NOMO-1 treated with dmso at 0.1 percent for 144 hours (cell line): ENCODE measurements around the gene SLIT1.

Source experiments
- DNase-seq: peaks from one replicate; lab custom pipeline; 2025; ENCODE audit not compliant: unreplicated experiment; lab: John Stamatoyannopoulos, UW

Gene SLIT1

DNA sequence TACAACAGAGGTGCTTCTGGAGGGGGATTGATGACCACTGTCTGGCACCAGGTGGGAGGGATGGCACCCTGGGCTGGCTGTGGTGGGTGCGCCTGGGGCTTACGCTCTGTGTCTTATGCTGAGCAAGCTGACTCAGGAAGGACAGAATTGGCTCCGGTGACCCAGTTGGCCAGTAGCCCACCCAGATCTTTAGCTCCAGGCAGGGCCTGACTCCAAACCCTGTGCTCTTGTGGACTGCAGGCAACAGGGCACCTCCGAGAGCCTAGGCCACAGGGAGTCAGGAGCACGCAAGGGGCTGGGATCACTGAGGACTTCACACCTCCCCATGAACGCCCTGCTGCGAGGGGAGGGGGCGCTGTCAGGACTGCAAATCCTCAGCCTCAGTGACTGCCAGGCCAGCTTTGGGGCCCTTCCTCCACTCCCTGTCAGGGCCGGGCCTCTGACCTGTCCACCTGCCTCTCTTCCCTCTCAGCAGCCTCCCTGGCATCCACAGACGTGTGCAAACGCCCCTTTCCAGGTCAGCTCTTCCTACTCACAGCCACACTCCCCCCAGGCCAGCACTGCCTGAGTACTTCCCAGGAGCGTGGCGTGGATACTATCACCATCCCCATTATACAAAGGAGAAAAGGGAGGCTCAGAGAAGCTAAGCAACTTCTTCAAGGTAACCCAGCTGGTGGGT is 118.7 kb downstream of the SLIT1 start:
- no peak for DNase-seq

DNA sequence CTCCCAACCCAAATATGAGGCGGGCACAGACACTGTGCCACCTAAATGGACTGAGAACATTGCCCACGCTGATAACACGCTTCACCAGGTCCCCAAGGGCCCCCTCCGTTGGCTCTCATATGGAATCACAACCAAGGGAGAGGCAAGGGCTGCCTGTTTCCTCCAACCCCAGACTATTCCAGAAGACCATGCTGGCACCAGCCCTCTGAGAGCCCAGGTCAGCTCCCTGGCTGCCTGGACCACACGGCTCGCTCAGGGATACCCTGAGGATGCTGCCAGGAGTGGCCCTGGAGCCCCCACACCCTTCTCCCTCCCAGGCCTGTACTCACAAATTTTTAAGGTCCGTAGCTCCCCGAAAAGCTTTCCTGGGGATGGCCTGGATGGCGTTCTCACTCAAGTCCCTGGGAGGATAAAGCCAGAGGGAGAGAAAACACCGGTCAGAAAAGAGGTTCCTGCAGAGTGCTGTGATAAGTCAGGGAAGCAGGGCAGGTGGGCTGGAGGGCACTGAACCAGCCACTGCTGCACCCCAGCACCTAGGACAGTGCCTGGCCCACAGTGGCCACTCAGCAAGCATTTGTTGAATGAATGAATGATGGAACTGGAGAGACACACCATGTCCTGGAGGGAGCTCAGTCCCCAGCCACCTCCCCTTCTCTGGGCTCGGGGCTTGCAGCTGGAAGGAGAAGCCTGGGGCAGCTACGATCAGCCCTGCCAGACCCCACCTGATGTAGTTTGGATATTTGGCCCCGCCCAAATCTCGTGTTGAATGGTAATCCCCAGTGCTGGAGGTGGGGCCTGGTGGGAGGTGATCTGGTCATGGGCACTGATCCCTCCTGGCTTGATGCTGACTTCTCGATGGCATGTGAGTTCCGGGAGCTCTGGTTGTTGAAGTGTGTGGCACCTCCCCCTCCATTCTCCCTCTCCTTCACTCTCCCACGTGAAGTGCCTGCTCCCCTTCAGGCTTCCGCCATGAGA is 119.8 kb downstream of the SLIT1 start:
- DNase-seq, result no peak

DNA sequence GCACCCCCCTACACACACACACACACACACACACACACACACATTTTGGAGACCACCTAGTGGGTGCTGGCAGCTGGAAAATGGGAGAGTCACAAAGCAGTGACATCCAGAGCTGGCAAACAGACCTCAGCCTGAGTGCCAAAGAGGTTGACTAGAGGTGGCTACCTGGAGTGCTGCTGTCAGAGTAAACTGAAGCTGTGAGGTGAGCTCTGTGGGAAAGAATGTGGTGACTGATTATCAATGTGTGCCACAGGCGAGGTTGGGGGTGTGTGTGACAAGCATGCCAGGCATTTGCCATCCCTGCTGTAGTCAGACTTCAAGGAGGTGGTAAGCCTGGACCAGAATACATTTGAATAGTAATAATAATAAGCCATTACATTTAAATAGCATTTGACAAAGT is 120.6 kb downstream of the SLIT1 start:
- no peak for DNase-seq

DNA sequence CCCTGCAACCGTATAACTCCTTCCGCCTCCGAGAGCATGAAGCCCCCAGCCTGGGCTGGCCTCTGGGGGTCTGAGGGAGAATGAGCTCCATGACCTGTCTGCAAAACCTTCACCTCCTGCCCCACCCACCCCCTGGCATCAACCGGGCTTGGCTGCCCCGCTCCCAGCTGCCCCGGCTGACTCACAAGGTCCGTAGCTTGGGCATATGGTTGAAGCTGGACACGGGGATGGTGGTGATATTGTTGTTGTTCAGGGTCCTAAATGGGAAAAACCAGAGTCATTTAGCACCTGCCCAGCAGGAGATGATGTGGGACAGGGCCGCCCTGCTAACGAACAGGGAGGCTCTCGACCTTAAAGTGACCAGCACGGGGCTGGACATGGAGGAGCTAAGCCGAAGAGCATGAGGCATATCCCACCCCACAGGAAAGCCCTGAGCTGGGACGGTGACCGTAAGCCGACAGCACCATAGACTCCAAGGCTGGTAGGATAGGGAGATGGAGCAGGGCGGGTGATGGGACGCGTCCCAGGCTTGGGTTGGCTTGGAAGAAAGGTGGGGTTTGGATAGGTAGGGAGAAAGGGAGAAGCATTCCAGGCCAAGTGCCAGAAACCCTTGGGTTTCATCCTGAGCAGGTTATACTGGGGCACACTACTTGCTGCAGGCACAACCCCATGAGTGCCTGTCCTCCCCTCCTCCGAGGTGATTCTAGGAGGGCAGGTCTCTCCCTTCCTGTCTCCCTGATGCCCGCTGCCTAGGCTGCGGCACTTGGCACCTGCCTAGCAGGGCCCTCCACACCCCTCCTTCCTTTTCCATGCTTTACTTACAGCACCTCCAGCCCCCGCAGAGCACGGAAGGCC is 121.5 kb downstream of the SLIT1 start:
- DNase-seq, result no peak

DNA sequence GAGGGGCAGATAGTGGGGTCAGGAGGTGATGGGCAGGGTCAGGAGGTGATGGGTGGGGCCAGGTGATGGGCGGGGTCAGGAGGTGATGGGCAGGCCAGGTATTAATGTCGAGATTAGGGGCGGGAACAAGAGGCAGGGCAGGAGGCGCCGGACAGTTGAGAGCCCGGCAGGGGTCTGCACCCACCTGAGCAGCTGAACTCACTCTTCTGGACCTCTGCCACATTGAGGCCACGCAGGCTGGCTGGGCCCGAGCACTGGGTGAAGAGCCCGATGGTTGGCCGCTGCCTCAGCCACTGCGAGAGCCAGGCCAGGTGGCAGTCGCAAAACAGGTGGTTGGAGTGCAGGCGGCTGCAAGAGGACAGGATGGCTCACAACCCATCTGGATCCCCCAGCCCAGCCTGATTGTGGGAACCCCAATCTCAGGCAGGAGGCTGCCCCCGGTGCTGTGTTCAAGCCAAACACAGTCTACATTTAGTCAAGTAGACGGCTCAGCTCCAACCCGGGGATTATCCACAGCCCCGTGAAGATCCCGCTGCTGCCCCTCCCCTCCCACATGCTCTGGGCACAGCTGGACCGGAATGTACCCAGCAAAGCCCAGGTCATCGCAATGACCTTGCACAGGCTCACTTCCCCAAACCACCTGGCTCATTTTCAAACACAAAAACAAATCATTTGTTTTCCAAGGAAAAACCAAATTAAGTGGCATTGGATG is 122.3 kb downstream of the SLIT1 start:
- DNase-seq, result no peak

DNA sequence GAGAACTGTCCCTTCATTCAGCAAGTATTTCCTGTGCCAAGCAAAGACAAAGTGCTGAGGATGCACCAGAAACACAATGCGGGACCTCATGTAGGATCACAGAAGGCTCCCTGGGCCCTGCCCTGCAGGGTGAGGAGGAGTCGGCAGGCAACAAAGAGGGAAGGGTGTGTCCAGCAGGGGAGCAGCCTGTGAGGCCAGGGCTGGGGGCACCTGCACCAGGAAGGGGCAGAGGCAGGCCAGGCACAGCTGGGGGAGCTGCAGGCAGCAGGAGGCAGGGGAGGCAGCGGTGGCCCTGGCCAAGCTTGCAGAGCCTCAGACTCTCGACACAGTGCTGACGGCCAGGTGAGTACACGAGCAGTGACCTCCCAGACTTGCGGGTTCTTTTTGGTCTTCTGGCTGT is 123.3 kb downstream of the SLIT1 start:
- no peak for DNase-seq

DNA sequence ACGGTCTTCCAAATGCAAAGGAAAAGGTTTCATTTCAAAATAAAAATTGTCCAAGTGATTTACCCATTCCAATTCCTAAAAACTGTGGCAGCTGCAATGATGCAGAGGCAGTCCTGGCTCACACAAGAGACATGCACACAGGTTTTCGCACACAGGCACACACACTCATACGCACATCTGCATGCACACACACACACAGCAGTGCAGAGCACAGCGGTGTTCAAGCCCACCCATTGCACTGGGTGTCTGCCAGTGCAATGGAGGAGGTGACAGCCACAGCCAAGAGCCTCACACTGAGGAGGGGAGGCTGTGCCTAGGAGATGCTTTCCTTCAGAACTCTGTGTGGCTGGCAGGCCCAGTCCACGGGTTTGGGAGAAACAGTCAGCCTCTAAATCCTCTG is 123.7 kb downstream of the SLIT1 start:
- DNase-seq, result no peak

DNA sequence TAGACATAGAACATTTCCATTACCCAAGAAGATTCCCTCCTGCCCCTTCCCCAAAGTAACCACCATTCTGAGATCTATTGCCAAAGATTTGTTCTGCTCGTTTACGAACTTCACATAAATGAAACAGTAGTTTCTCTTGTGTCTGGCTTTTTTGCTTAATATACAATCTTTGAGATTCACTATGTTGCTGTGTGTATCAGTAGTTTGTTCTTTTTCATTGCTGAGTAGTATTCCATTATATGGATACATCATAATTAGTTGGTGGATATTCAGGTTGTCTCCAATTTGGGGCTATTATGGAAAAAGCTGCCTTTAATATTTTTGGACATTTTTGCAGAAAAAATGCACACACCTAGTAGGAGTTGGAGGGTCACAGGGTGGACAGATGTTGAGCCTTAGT is 124.3 kb downstream of the SLIT1 start:
- no peak for DNase-seq

DNA sequence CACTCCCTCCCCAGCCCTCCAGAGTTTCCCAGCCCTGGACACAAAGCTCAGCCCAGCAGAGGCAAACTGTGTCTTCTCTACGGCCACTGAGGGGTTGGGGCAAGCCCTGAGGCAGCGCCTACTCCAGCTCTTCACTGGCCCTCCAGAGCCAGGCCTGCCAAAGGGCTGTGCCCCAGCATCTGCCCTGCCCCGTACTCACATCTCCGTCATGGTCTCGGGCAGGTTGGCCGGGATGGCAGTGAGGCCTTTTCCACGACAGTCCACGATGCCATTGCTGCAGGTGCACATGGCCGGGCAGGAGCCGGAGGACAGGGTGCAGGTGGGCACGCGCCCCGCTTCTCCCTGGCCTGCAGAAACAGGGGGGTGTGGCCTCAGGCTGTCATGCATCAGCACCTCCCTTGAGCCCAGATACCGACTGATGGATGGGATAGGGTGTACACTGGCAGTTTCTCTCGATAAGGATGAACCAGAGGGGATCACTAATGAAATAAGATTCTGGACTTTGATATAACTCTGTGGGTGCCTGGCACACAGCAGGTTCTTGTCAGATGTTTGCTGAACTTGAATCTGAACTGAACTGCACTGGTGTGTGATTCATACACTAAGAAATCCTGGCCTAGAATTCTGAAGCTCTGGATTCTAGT is 125.2 kb downstream of the SLIT1 start:
- DNase-seq, result no peak

DNA sequence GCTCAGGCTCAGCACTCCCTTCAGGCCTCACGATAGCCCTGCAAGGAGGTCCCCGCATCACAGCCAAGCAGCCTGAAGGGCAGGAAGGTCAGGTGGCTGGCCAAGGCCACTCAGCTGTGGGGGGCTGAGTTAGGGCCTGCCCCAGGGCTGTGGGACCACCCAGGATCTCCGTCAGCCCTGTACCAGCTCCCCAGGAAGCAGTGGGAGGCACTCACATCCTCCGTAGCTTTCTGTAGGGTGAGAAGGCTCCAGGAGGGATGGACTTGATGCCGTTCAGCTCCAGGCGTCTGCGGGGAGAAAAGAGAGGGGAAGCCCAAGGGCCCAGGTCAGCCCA is 125.9 kb downstream of the SLIT1 start:
- no peak for DNase-seq

DNA sequence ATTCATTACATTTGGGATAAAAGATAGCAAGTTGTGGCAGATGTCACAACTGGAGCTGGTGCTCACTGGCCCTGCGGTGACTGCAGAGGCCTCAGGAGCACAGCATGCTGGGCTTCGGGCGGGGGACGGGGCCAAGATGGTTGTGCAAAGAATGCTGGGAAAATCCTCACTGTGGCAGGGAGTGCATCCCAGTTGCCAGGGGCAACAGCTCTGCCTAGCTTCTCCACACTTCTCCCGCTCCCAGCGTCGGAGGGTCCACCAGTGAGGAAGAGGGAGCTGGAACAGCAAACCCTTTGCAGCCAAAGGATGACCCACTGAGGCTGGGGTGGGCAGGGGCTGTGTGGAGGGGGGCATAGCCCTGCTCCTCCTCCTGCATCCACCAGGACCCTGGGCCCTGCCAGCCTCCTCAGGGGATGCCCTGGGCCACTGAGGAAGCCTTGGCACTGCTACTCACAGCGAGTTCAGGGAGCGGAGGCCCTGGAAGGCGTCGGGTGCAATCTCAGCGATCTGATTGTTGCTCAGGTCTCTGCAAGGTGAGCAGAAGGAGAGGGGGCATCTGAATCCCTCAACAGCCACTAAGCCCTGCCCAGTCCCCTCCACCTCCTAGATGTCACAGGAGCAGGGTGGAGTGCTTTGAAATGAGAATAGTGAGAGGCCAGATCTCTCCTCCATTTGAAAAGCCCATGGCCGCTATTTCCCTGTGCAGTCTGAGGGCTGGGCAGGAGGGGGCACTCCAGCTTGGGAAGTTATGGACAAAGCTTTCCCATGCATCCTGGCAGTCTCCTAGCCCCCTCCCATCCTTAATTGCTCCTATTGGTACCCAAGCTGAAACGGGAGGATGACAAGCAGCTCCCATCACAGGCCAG is 126.5 kb downstream of the SLIT1 start:
- DNase-seq, result no peak

DNA sequence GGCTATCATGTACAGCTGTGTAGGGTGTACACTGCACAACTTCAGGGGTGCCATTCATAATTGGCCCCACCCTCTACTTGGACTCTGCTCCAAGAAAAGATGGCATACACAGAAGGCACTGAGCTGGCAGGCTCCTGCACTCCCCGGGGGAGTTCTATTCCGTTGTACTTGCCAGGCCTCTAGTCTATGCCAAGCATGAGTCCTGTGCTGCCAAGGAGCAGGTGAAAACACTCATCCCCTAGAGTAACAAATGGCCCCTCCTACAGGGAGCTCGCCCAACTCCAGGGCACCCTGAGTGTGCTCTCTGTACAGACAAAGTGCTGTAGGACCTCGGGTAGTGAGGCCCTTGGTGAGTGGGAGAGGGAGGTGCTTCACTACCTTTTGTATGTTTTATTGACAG is 127.2 kb downstream of the SLIT1 start:
- DNase-seq, result no peak

DNA sequence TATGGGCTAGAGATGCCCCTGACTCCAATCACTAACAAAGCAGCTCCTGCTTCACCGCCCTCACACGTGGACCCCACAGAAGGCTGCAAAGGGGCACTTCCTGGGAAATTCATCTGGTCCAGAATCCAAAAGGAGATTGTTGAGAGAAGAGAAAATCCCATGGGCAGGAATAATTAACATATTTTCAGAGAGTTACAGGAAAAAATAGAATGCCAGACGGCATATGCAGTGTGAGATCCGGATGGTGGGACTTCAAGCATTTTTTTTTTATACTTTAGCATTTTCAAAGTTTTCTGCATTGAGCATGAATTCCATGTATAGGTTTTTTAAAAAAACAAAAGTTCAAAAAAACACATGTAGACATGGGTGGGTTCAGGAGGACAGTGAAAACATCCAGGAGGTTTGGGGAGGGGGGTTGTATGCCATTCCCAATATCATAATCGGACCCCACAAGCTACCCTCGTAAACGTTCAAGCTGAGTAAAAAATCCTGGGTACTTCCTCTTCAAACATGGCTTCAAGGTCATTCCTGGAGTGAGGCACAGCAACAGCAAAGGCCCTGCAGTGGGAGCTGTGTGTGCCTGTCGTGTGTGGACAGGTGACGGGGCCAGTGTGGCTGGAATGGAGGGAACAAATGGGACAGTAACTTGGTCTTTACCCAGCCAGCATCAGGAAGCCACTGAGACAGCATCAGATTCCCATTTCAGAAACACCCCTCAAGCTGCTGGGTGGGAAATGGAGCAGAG is 128.1 kb downstream of the SLIT1 start:
- no peak for DNase-seq

DNA sequence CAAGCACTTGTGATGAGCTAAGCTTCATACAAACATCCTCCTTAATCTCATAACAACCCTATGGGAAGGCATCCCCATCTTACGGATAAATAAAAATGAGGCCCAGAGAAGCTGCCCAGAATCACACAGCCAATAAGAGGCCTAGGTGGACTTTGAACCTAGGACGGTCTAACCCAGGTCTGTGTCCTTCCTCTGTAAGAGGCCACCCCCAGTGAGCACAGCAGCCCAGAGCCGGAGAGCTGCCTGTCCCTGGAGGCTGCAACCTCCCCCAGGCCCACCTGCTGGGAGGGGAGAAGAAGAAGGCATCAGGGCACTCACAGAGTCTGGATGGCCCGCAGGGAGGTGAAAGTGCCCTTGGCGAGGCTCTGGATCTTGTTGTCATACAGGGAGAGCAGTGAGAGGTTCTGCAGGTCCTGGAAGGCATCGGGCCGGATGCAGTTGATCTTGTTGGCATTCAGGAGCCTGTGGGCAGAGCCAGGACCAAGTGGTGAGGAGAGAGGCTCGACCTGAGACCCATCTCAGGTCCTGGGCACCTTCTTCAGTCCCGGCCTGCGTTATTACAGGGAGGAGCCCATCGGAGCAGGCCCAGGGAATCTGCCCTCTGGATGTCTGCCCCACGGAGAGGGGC is 129.6 kb downstream of the SLIT1 start:
- no peak for DNase-seq

DNA sequence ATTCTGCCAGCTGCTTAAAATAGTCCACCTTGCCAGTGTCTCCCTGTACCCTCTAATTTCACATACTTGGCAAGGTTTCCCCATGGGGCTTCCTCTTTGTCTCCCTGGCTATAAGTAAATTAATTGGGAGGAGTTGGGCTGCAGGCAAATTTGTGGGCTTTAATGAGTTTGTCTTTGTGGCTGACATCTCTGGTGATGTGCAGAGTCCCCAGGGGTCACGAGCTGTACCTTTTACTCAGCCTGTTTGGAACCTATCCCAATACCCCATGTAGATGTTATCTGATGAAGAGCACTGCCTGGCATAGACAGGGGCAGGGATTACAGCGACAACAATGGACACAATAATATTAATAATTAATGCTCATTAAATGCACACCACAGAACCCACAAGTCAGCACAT is 132.5 kb downstream of the SLIT1 start:
- DNase-seq, result no peak

DNA sequence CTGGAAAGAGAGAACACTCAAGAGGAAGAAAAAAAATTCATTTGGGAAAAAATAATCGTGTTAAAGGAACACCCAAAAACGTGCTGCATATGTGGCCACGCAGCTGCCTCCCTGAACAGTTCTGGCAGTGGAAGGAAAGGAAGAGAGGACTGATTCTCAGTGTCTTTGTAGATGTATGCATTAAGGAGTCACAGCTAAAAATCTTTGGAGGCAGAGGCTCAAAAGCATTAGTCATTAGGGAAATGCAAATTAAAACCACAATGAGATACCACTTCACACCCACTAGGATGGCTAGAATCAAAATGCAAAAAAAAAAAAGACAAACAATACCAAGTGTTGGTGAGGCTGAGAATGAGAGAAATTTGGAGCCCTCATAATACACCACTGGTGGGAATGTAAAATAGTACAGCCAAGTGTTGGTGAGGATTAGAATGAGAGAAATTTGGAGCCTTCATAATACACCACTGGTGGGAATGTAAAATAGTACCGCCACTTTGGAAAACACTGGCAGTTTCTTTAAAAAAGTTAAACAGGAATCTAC is 134.7 kb downstream of the SLIT1 start:
- no peak for DNase-seq

DNA sequence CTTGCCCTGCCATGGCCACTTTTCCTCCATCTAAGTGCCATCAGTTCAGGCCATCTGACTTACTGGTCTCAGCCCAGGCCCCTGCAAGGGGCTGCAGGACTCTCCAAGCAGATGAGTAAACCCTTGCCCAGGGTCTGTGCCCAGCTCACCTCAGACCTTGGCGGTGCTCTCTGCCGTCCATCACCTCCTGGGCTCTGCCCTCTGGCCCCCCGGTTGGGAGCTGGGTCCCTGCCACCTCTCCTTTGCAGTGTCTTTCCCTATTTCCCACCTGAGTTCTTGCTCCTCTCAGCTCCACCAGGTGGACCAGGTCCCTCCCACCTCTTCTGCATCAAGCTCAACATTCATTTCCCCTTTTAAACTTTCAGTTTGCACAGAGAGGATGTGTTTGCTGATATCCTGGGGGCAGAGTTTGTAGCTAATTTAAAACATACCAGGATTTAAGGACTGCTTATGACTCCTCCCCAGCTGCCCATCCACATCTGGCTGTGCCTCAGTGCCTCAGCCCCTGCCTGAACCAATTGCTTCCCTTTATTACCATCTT is 135.5 kb downstream of the SLIT1 start:
- DNase-seq, result no peak

DNA sequence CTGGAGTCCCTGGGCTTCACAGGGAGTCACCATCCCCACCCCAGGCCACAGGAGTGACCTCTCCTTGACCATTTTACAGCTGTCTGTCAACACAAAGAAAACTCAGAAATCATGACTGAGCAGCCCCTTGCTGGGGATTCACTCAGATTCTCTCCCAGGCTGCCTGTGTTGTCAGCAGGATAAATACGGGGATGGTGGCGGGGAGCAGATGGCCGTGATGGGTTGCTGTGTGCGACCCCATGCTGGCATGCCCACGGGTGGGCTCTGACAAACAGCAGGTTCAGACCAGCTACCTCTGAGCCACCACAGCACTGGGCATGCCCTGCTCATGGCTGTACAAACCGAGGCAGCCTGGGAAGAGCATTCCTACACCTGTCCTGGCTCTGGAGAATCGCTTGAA is 136.1 kb downstream of the SLIT1 start:
- no peak for DNase-seq
